DMS79 treated with DMSO at 0.1 percent for 48 hours (cell line): ENCODE data around the gene KHDRBS1.
"Not testable (repeated sequence)": the region's sequence is repeated elsewhere in the genome, so short reads cannot be mapped to it uniquely, and the experiment has no call there.

ENCODE experiments used
- DNase-seq: peaks from one replicate; lab custom pipeline; 2025; lab: John Stamatoyannopoulos, UW

KHDRBS1 gene, protein sequence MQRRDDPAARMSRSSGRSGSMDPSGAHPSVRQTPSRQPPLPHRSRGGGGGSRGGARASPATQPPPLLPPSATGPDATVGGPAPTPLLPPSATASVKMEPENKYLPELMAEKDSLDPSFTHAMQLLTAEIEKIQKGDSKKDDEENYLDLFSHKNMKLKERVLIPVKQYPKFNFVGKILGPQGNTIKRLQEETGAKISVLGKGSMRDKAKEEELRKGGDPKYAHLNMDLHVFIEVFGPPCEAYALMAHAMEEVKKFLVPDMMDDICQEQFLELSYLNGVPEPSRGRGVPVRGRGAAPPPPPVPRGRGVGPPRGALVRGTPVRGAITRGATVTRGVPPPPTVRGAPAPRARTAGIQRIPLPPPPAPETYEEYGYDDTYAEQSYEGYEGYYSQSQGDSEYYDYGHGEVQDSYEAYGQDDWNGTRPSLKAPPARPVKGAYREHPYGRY

DNA sequence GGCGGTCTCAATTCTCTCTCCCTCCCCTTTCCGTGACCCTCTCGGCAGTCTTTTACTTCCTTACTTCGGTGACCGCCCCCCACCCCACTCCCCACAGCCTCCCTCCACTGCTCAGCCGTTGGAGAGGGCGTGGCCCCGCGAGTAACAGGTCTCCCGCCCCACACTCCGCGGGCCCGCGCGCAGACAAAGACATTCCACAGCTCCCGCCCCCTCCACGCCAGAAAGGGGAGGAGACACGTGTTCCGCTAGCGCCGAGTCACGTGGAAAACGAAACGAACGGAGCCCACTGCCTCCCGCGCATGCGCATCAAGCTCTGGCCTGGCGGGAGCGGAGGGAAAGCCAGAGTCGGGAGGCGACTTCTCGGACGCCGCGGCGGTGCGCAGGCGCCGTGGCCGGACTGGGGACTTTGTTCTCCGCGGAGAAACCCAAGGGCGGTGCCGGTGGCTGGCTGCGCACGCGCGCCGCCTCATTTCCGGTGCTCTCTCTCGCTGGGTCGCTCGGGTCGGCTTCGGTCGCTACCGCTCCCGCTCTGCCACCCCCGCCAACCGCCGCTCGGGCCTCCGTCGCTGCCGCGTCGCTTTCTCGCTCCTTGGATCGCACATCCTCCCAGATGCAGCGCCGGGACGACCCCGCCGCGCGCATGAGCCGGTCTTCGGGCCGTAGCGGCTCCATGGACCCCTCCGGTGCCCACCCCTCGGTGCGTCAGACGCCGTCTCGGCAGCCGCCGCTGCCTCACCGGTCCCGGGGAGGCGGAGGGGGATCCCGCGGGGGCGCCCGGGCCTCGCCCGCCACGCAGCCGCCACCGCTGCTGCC lies at the start of gene KHDRBS1:
Gene KHDRBS1, plus strand, starts transcription at position 483 of the 813 bp plus-strand sequence. Its CDS starts 128 bp downstream, at position 611.
- DNase-seq: peak; percentile 99

DNA sequence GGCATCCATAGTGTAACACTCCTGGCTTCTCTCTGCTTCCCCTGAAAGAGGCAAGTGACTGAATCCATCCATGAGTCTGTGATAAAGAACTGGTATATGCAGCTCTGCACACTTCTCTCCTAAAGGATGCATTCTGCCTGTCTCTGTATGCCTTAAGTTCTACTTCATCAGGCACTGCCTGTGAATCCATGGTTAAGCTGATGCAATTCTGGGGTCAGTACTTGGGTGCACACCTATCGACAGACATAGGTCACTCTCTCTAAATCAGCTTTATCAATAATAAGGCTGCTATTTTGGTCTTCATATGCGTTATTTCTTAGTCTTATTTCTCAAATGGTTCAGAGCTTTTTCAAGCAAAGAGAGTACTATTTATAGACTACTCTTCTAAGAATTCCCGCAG lies 42.8 kb upstream of the KHDRBS1 start:
- no peak for DNase-seq

DNA sequence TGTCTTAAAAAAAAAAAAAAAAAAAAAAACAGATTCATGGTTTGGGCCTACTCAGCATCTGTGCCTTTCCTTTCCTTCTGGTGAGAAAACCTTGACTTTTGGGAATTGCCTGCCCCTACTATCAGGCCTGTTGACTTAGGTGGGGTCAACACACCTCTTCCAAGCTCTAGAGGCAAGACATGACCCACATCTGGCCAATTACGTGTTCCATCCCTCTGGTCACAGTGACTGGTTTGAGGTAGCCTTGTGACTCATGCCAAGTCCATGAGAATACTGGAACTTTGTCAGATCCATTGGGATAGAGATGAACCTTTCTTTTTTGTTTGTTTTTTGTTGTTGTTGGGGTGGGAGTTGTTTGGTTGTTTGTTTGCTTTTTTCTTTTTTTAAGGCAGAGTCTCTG lies 37.3 kb upstream of the KHDRBS1 start:
- no peak for DNase-seq

DNA sequence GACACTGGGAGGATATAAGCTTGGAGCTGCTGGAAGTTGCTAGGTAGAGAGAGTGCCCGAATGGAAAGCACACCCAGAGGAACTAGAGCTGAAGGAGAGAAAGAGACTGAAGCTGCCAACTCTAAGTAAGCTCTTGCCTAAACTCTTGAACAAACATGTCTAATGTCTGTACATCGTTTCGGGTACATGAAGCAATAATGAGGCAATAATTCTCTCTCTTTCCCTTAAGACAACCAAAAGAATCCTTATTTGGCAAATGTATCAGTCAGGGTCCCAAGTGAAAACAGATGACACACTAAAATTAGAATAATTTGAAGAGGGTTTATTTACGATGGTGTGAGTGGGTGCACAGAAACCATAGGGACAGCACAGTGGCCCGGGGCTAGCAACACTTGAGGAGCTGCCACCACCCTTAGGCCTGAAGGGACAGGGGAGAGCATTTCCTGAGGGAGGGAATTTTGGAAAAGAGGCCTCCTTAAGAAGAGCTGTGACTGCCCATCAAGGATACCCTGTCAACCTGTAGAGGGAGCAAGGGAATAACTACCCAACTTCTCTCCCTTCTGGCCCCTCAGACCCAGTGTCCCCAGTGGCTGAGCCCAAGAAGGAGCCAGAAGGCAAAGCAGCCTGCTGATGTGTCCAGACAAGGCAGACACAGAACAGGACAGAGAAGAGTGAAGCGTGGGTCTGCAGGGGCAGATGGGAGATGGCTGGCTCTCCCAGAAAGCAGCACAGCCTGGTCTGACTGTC lies 36.1 kb upstream of the KHDRBS1 start:
- no peak for DNase-seq

DNA sequence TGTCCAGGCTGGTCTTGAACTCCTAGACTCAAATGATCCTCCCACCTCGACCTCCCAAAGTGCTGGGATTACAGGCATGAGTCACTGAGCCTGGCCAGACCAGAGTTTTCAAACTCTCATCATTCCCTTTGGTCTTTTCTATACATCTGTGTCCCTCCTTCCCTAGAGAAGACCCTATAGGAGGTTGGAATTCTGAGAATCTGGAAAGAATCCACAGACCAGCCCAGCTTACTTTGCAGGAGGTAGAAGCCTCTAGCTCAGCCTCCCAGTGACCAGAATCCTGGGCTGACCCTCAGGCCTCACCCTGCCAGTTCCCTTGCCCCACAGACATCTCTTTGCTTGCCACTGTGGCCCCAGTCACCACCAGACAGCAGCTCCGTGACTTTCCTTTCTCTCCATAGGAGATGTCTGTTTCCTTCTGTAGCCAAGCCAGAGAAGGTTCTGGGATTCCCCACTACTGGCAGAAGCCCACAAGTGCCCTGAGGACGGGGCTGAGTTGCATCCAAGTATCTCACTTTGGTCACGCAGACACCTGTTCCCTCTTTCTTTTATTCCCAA lies 34.7 kb upstream of the KHDRBS1 start:
- DNase-seq: no peak

DNA sequence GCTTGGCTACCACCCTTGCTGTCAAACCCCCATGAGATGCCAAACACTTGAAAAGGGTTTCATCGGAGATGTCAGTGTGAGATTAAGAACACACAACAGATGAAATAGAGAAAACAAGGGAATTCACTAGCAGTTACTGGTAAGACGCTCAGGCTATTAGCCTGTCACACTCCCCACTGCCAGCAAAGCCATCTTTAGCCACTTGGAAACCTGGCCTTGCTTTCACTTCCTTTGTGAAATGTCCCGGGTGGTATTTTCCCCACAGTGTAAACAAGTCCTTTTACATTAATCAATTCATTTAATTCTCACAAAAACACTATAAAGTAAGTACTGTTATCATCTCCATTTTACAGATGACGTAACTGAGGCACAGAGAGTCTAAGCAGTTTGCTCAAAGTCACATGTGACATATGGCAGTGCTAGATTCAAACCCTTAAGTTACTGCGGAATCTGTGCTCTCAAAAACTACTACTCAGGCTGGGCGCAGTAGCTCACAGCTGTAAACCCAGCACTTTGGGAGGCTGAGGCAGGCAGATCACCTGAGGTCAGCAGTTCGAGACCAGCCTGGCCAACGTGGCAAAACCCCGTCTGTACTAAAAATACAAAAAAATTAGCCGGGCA lies 32.7 kb upstream of the KHDRBS1 start:
- DNase-seq: no peak

DNA sequence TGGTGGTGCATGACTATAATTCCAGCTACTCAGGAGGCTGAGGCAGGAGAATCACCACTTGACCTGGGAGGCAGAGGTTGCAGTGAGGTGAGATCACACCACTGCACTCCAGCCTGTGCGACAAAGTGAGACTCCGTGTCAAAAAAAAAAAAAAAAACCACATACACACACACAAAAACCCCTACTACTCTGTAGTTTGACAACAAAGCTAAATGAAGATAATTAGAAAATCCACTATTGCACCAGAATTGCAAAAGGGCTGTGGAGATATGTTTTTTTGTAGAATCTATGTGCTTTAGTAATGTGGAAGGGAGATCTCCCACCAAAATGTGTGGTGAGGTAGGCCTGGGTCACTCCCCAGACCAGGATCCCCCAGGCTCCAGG lies 32.2 kb upstream of the KHDRBS1 start:
- no peak for DNase-seq

DNA sequence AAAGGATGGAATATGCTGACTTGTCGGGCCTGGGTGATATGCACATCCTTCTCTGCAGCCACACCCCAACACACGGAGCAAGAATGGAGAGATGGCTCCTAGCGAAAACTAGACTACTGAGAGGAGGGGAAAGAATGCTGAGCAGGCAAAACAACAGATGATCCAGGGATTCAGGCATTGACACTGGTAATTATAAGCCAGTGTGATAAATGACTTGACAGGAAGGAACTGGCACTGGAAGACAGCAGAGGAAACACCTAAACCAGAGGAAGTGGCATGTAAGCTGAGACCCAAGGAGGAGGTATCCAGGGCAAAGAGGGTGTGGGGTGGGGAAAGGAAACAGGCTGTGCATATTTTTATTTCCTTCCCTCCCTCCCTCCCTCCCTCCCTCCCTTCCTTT lies 31.7 kb upstream of the KHDRBS1 start:
- no peak for DNase-seq

DNA sequence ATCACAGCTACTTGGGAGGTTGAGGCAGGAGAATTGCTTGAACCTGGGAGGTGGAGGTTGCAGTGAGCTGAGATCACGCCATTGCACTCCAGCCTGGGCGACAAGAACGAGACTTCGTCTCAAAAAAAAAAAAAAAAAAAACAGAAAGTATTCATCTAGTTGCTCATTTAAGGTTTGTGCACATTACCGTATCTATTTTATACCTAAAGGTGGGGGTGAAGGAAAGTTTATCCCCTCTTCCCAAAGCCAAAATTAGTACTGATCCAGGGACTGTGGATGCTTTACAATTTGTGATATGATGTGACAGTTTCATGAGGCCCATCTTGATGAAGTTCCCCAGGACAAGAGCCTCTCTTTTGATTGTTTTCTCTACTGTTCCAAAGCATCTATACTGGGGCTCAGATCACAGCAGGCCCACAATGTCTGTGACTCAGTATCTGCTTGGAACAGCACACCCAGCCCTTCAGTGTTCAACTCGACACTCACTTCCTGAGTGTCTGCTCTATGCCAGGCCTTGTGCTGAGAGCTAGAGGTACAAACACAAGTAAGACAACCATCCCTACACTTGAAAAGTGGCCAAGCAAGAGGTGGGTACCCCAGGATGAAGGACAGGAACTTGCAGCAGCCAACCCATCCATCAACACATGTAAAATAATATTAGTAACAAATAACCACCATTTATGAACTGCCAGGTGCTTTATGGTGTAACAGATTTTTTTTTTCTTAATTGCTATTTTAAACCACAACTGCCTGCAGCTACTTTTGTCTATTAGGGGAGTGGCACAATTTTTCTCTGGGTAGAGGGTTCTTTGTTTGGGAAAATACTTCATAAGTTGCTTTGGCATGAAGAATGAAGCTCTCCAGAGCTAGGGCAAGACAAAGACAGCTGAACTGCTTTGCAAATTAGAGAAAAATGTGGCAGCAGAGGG lies 29.0 kb upstream of the KHDRBS1 start:
- peak; percentile 86 for DNase-seq

DNA sequence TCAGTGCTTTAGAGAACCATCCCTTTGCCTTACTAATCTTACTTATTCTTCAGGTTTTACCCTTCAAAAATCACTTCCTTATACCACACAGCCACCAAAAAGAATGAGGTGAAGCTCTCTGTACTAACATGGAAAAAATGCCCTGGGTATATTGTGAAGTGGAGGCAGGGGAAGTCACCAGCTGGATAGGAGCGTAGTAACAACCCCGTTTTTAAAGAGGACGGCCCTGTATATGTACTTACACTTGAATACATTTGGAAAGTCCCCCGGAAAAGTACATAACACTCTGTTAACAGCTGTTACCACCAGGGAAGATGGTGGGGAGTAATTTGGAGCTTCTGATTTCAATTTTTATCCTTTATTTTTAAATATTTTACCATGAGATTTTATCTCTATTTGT lies 28.2 kb upstream of the KHDRBS1 start:
- DNase-seq: peak; percentile 86

DNA sequence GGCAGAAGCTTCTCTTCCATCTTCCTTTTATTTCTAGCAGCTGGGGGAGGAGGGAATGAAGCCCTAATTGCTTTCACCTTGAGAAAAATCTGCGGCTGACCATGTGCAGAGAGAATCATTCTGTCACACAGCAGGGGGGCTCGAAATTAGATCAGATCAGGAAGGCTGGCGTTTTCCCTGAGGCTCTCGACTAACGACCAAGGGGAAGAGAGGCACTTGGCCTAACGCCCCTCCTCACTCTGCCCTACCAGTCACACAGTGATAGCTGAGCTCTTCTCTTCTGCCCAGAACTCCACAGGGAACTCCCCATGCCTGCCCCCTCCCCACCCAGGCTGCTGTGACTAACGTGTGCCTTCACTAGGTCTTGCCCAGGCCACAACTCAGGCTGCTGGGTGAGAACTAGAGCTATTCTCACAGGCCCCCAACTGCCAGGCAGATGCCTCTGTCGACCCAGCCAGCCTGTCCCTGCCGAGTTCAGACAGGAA lies 26.5 kb upstream of the KHDRBS1 start:
- peak; percentile 56 for DNase-seq

DNA sequence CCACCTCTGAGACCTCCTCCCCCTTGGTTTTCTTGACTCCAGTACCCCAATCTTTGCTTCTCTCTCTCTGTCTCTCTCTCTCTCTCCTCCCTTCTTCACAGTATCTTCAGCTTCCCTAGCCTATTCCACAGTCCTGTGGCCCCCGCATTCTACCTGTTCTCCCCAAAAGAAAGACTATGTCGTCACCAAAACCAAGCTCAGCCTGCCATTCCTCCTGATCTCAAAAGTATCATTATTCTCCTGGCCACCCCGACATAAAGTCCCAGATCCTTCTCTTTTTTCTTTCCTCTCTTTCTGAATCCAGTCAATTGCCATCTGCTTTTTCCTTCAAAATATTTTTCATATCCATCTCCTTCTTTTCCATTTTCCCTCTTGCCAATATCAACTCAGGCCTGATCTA lies 23.7 kb upstream of the KHDRBS1 start:
- DNase-seq: no peak

DNA sequence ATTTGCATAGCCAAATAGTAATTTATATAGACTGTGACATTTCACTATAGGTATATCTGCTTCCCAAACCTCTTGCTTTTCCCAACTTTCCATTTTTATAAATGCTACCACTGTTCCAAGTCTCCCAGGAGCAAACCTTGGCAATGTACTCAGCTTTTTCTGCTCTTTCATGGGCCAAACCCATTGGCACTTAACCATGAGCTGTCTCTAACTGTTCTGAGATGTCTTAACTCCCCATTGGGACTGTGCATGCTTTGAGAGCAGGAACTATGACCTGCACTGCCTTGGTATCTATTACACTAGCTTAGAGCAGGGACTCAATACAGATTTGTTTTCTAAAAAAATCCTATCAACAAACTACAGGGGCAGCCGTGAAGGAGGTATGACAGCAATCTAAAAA lies 22.5 kb upstream of the KHDRBS1 start:
- no peak for DNase-seq

DNA sequence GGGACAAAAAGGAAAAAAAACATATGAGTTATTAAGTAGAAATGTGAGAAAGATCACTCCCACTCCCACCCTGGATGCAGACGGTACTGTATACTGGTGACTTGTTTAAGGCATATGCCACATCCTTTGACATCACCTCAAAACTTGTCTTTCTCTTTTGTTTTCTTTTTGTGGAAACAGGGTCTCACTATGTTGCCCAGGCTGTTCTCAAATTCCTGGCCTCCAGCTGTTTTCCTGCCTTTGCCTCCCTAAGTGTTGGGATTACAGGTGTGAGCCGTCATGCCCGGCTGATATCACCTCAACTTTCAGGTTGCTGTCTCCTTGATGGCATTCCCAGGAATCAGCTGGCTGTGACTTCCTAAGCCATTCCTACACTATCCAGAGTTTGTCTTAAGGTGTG lies 18.4 kb upstream of the KHDRBS1 start:
- no peak for DNase-seq

DNA sequence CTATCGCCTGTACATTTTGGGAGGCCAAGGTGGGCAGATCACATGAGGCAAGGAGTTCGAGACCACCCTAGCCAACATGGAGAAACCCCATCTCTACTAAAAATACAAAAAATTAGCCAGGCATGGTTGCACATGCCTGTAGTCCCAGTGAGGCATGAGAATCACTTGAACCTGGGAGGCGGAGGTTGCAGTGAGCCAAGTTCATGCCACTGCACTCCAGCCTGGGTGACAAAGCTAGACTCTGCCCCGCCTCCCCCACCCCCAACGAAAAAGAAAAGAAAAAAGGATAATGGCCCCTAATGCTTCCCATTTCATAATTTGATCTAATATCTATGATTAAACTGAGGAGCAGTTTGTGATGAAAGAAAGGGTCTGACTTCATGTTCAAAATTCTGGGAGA lies 17.5 kb upstream of the KHDRBS1 start:
- not testable (repeated sequence) for DNase-seq

DNA sequence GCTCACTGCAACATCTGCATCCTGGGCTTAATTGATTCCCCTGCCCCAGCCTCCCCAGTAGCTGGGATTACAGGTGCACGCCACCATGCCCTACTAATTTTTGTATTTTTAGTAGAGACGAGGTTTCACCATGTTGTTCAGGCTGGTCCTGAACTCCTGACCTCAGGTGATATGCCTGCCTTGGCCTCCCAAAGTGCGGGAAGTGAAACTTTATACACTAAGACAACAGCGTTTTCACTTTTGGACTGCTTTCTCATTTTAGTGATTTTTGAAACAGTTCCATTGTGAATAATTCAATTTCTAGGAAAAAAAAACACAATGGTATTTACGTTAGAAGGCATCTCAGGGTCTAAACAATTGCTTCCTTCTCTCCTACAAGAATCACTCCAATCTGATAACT lies 11.8 kb upstream of the KHDRBS1 start:
- no peak for DNase-seq

DNA sequence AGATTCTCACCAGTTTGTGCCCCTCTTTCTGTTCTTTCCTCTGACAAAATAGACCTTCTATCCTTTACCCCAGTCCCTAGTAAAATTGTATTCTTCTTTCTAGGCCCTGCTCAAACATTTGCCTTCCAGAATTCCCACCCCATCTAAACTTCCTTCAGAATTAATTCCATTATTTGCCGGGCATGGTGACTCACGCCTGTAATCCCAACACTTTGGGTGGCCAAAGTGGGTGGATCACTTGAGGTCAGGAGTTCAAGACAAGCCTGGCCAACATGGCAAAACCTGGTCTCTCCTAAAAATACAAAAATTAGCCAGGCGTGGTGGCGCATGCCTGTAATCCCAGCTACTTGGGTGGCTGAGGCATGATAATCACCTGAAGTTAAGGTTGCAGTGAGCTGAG lies 11.4 kb upstream of the KHDRBS1 start:
- not testable (repeated sequence) for DNase-seq

DNA sequence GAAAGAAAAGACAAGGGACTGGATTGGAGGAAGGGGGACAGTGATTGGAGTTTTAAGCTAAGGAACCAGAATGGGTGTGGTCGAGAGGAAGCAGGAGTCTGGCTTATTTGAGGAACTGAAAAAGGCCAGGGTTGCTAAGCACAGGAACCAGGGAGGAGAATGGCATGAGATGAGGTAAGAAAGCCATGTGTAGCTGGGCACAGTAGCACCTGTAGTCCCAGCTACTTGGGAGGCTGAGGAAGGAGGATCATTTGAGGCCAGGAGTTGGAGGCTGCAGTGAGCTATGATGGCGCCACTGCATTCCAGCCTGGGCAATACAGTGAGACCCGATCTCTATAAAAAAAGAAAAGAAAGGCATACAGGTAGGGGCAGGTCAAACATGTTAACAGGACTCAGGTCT lies 8.1 kb upstream of the KHDRBS1 start:
- no peak for DNase-seq

DNA sequence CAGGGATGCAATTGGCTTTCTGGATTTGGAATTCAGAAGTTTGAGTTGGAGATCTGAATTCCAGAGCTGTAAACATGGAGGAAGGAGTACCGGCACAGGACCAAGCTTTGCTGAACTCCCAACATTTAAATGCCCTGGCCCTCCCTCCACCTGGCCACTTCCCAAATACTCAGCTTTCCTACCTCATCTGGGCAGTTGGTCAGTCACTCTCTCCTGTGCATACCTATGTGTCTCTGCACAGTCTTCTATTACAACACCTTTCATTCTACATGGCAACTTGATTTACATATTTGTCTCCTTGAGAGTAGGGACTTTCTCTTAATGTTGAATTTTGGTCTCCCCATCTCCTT lies 6.1 kb upstream of the KHDRBS1 start:
- no peak for DNase-seq

DNA sequence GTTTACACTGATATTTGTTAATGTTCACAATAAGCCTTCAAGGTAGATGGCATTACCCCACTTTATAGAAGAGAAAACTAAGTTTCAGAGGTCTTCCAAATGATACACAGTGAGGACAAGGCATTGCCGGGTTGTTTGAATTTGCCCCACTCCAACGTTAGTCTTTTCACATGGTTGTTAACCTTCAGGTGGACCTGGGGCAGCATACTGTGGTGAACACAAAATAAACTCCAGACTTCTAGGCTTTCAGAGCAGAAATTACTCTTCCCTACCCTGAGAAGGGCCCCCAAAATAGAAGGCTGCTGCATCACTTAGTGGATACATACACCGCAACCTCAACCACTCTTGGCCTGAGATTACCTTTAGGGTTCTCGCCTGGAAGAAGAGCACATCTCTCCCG lies 3.4 kb upstream of the KHDRBS1 start:
- DNase-seq: no peak
